Bronchial epithelial cell (primary cell): Measurements from ENCODE around the gene SOX15. TPM values are rescaled to one million over a fixed set of nuclear protein-coding genes. Genes with fewer than 3 reads are reported as not detected.

Source experiments
- DNase-seq: peaks from one replicate; pipeline ENCODE4 v3.0.0-alpha.2; 2010; ENCODE audit warnings: low read depth
- FAIRE-seq: peaks from 2 replicates; lab custom pipeline; 2011; peaks lifted over from hg19 to GRCh38; lab: Jason Lieb, UNC
- H3K27me3 ChIP-seq: 2 replicates; pipeline ENCODE4 v1.5.1; 2011; ENCODE audit warnings: low read length; ENCODE audit not compliant: control insufficient read depth, insufficient read depth
- H3K36me3 ChIP-seq: 2 replicates; pipeline ENCODE4 v1.5.1; 2011; ENCODE audit warnings: low read length; ENCODE audit not compliant: control insufficient read depth, insufficient read depth
- H3K4me3 ChIP-seq: 2 replicates; pipeline ENCODE4 v1.5.1; 2011; ENCODE audit warnings: mild to moderate bottlenecking, low read depth, low read length, control low read depth
- CTCF ChIP-seq: IDR thresholded peaks from 2 replicates; pipeline ENCODE4 v1.5.1; 2011; ENCODE audit warnings: mild to moderate bottlenecking, moderate library complexity, low read length, control low read depth, inconsistent platforms; ENCODE audit not compliant: insufficient read depth, severe bottlenecking
- total RNA-seq: library from RNA; depleted of rRNA; stranded (reverse); fragments of >200 nt; gene quantifications from 2 replicates; pipeline ENCODE4 v1.2.1, GENCODE V29; 2014

The SOX15 gene
- total RNA-seq, 1 donor from 2014 or later, result 23.4 TPM

GRCh38 chr17:7559320-7560171 is 30.3 kb downstream of the SOX15 start:
- Histone ChIP-seq H3K27me3 (no peaks in the 10 kb centered on the region), H3K36me3 (peaks cover 5% of the 10 kb centered on the region), H3K4me3 (no peak overlapping the region)
- FAIRE-seq, result peak; percentile 50
- peak; percentile 39 for DNase-seq
- TF ChIP-seq CTCF, result no peak

- FAIRE-seq (no peak), DNase-seq (no peak)
- H3K27me3 ChIP-seq, result no peaks in the 10 kb centered on the region
- no peaks in the 10 kb centered on the region for H3K36me3 ChIP-seq
- TF ChIP-seq CTCF, result no peak
- H3K4me3 ChIP-seq, result peak within 1 kb of the TSS; percentile 26
Observed at GRCh38 chr17:7558544-7559319, 31.2 kb downstream of the SOX15 start, which contains the start of gene TNFSF13. Gene TNFSF13 (plus strand): TSS chr17:7558750. CDS start chr17:7559040, 290 bp downstream.

- H3K4me3 ChIP-seq, result peak overlapping the region; percentile 26
- no peak for TF ChIP-seq CTCF
- FAIRE-seq, result no peak
- H3K36me3 ChIP-seq, result no peaks in the 10 kb centered on the region
- peak; percentile 43 for DNase-seq
- no peaks in the 10 kb centered on the region for H3K27me3 ChIP-seq
Observed at GRCh38 chr17:7557775-7558543, 31.9 kb downstream of the SOX15 start.

- FAIRE-seq, result no peak
- TF ChIP-seq CTCF, result no peak
Observed at GRCh38 chr17:7557147-7557764, 32.6 kb downstream of the SOX15 start.

GRCh38 chr17:7556627-7557026 is 33.3 kb downstream of the SOX15 start:
- H3K4me3 ChIP-seq, result no peak overlapping the region
- H3K27me3 ChIP-seq, result no peaks in the 10 kb centered on the region
- DNase-seq (no peak), FAIRE-seq (no peak)
- no peak for TF ChIP-seq CTCF
- H3K36me3 ChIP-seq, result no peaks in the 10 kb centered on the region

More at GRCh38 chr17:7557147-7557764, 32.6 kb downstream of the SOX15 start:
- no peak for DNase-seq
- no peak overlapping the region for H3K4me3 ChIP-seq
- H3K27me3 ChIP-seq, result no peaks in the 10 kb centered on the region
- no peaks in the 10 kb centered on the region for H3K36me3 ChIP-seq
